Neural cell (in vitro differentiated cells): ENCODE results near the gene ENTPD8.

Experiments used
- EP300 ChIP-seq: fragments of 450-650 bp; conservative IDR thresholded peaks from 2 replicates; pipeline ENCODE4 v1.6.1; 2014; ENCODE audit warnings: antibody characterized with exemption, mild to moderate bottlenecking, moderate library complexity; ENCODE audit not compliant: poor library complexity, severe bottlenecking
- EZH2 ChIP-seq: fragments of 200-600, 300-800 bp; shearing (Covaris generic), sonication (generic); IDR thresholded peaks from 2 replicates; pipeline ENCODE4 v1.6.1; 2014; ENCODE audit warnings: antibody characterized with exemption, low read length, borderline replicate concordance, mild to moderate bottlenecking; ENCODE audit not compliant: insufficient read depth, poor library complexity, severe bottlenecking
- MXI1 ChIP-seq: fragments of 450-650 bp; conservative IDR thresholded peaks from 2 replicates; pipeline ENCODE4 v1.6.1; 2014; ENCODE audit warnings: antibody characterized with exemption, mild to moderate bottlenecking; ENCODE audit not compliant: poor library complexity, severe bottlenecking
- POLR2AphosphoS5 ChIP-seq: IDR thresholded peaks from 2 replicates; pipeline ENCODE4 v1.6.1; 2012
- REST ChIP-seq: IDR thresholded peaks from 2 replicates; pipeline ENCODE4 v1.6.1; 2012; ENCODE audit warnings: borderline replicate concordance
- SMC3 ChIP-seq: fragments of 450-650 bp; conservative IDR thresholded peaks from 2 replicates; pipeline ENCODE4 v1.6.1; 2014; ENCODE audit warnings: antibody characterized with exemption, mild to moderate bottlenecking, moderate library complexity; ENCODE audit not compliant: poor library complexity
- TAF1 ChIP-seq: IDR thresholded peaks from 2 replicates; pipeline ENCODE4 v1.6.1; 2012; ENCODE audit warnings: low read depth
- TF ChIP-seq, protein P1 (sequence below): fragments of 450-650 bp; IDR thresholded peaks from 2 replicates; pipeline ENCODE4 v1.5.1; 2014; ENCODE audit warnings: antibody characterized with exemption, mild to moderate bottlenecking, moderate library complexity; ENCODE audit not compliant: poor library complexity, severe bottlenecking

- TF ChIP-seq, protein P1, sequence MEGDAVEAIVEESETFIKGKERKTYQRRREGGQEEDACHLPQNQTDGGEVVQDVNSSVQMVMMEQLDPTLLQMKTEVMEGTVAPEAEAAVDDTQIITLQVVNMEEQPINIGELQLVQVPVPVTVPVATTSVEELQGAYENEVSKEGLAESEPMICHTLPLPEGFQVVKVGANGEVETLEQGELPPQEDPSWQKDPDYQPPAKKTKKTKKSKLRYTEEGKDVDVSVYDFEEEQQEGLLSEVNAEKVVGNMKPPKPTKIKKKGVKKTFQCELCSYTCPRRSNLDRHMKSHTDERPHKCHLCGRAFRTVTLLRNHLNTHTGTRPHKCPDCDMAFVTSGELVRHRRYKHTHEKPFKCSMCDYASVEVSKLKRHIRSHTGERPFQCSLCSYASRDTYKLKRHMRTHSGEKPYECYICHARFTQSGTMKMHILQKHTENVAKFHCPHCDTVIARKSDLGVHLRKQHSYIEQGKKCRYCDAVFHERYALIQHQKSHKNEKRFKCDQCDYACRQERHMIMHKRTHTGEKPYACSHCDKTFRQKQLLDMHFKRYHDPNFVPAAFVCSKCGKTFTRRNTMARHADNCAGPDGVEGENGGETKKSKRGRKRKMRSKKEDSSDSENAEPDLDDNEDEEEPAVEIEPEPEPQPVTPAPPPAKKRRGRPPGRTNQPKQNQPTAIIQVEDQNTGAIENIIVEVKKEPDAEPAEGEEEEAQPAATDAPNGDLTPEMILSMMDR = no peak
- no peak for TF ChIP-seq EZH2
- TF ChIP-seq SMC3 = no peak
- no peak for TF ChIP-seq TAF1
- TF ChIP-seq REST = no peak
- TF ChIP-seq POLR2AphosphoS5 = no peak
- no peak for TF ChIP-seq MXI1
- TF ChIP-seq EP300 = no peak
These were observed 13.6 kb upstream of the ENTPD8 start for GRCh38 chr9:137454597-137455358.
